ENCODE measurements around the gene ICA1.

- TF ChIP-seq EZH2 (IDR thresholded peaks at IDR 0.05) (no peak), POLR2AphosphoS5 (IDR thresholded peaks at IDR 0.05; ENCODE audit: borderline replicate concordance, low read depth, low read length) (no peak)
Observed at GRCh38 chr7:8136051-8136730, 125.8 kb downstream of the ICA1 start.

Data from SK-N-MC (cell line).